Keratinocyte (primary cell): ENCODE measurements around the gene CFAP100. TPM values are rescaled to one million over a fixed set of nuclear protein-coding genes. Genes with fewer than 3 reads are reported as not detected.

Experiments used
- DNase-seq: peaks from one replicate; pipeline ENCODE4 v3.0.0-alpha.2; 2011; ENCODE audit warnings: low read depth, missing footprints, low spot score
- FAIRE-seq: peaks from 2 replicates; lab custom pipeline; 2011; peaks lifted over from hg19 to GRCh38; lab: Jason Lieb, UNC
- H2AFZ ChIP-seq: 2 replicates; pipeline ENCODE4 v1.6.0; 2012; ENCODE audit warnings: low read length, control low read depth, inconsistent platforms; ENCODE audit not compliant: control insufficient read depth
- H3K27ac ChIP-seq: 2 replicates; pipeline ENCODE4 v1.5.1; 2011; ENCODE audit warnings: low read length; ENCODE audit not compliant: control insufficient read depth, insufficient read depth
- H3K27me3 ChIP-seq: 3 replicates; pipeline ENCODE4 v1.6.0; 2011; ENCODE audit warnings: low read length; ENCODE audit not compliant: control insufficient read depth, insufficient read depth; ENCODE audit errors: extremely low read depth
- H3K36me3 ChIP-seq, 2 experiments: 2 replicates in 1 of 2; 3 replicates in 1 of 2; pipeline ENCODE4 v1.5.1; 2011; ENCODE audit warnings: low read length in 2 of 2, mild to moderate bottlenecking in 1 of 2; ENCODE audit not compliant: control insufficient read depth in 2 of 2, insufficient read depth in 2 of 2; ENCODE audit errors: extremely low read depth in 1 of 2
- H3K4me1 ChIP-seq: 3 replicates; pipeline ENCODE4 v1.5.1; 2011; ENCODE audit warnings: low read length; ENCODE audit not compliant: control insufficient read depth, insufficient read depth; ENCODE audit errors: extremely low read depth
- H3K4me2 ChIP-seq: 3 replicates; pipeline ENCODE4 v1.6.0; 2011; ENCODE audit warnings: low read depth, low read length; ENCODE audit not compliant: control insufficient read depth, insufficient read depth; ENCODE audit errors: extremely low read depth
- H3K4me3 ChIP-seq, 3 experiments: fragments of 200-600 bp in 1 of 3; sonication (generic) in 1 of 3; 2 replicates in 2 of 3; 3 replicates in 1 of 3; pipeline ENCODE4 v1.5.1; 2011 to 2016; ENCODE audit warnings: low read length in 3 of 3, mild to moderate bottlenecking in 3 of 3, control low read depth in 2 of 3, inconsistent platforms in 1 of 3, low read depth in 1 of 3, mixed read lengths in 1 of 3, mixed run types in 1 of 3, moderate library complexity in 1 of 3; ENCODE audit not compliant: control insufficient read depth in 2 of 3, insufficient read depth in 2 of 3; ENCODE audit errors: extremely low read depth in 1 of 3
- H3K79me2 ChIP-seq: 2 replicates; pipeline ENCODE4 v1.6.0; 2012; ENCODE audit warnings: low read length; ENCODE audit not compliant: control insufficient read depth, insufficient read depth
- H3K9ac ChIP-seq: 3 replicates; pipeline ENCODE4 v1.6.0; 2011; ENCODE audit warnings: low read length; ENCODE audit not compliant: control insufficient read depth, insufficient read depth; ENCODE audit errors: extremely low read depth
- H3K9me1 ChIP-seq: 3 replicates; pipeline ENCODE4 v1.6.0; 2011; ENCODE audit warnings: low read length; ENCODE audit not compliant: control insufficient read depth, insufficient read depth; ENCODE audit errors: extremely low read depth
- H3K9me3 ChIP-seq: 2 replicates; pipeline ENCODE4 v1.5.1; 2012; ENCODE audit warnings: low read depth, low read length; ENCODE audit not compliant: control insufficient read depth
- H4K20me1 ChIP-seq: 3 replicates; pipeline ENCODE4 v1.6.0; 2011; ENCODE audit warnings: low read length; ENCODE audit not compliant: control insufficient read depth, insufficient read depth; ENCODE audit errors: extremely low read depth
- EZH2 ChIP-seq: IDR thresholded peaks from one replicate; pipeline ENCODE4 v1.6.1; 2012; ENCODE audit warnings: inconsistent platforms, mild to moderate bottlenecking, low read length, moderate library complexity
- dilution Hi-C: fragments of 300-500 bp; cut with MboI; formaldehyde crosslinking; loops from one replicate; pipeline ENCODE4 v1.7.0; 2020; ENCODE audit warnings: low sequenced_read_pairs; ENCODE audit not compliant: extremely low pct_ligation_motif_present
- polyA plus RNA-seq, 5 experiments: library from polyadenylated mRNA; depleted of rRNA in 3 of 5; stranded (reverse) in 3 of 5; stranded (forward) in 1 of 5; unstranded in 1 of 5; fragments of >200 nt; gene quantifications; 1 replicate in 1 of 5; 2 replicates in 3 of 5; 3 replicates in 1 of 5; pipeline versions ENCODE4 v1.2.1 to v1.2.3, GENCODE V29; 2011 to 2012; ENCODE audit warnings: missing spikeins in 2 of 5, low read depth in 1 of 5, low replicate concordance in 1 of 5
- TF ChIP-seq, protein P1 (sequence below), 3 experiments: IDR thresholded peaks in 1 of 3; conservative IDR thresholded peaks in 1 of 3; optimal IDR thresholded peaks in 1 of 3; 2 replicates in 2 of 3; 3 replicates in 1 of 3; pipeline versions ENCODE3 to v1.5.1; 2011; ENCODE audit warnings: low read length in 3 of 3, mild to moderate bottlenecking in 3 of 3, moderate library complexity in 2 of 3, control low read depth in 1 of 3, inconsistent platforms in 1 of 3; ENCODE audit not compliant: insufficient read depth in 2 of 3; ENCODE audit errors: extremely low read depth in 1 of 3

CFAP100 gene
- polyA plus RNA-seq, 1 donor (not counting 4 experiments of a cell fraction or from before 2014, with no cell fraction given), result not detected

DNA sequence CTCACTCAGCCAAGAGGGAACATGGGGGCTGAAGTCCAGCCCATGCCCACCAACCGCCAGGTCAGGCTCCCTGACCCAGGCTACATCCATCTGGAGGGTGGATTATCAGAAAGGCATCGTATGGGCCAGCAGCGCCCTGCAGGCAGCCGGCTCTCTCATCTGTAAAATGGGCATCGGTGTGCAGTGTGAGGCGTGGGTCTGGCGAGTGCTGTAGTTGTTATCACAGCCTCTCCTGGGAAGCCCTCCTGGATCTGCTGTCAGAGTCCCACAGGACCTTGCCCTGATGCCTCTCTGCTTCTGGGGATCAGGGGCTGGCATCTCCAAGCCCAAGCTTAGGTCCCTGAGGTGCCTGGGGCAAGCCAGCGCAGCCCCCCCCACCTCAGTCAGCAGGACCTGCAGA lies 27.4 kb downstream of the CFAP100 start:
- Histone ChIP-seq H3K9ac (no peak overlapping the region), H3K4me1 (no peaks in the 10 kb centered on the region), H3K36me3 (no peaks in the 10 kb centered on the region), H3K9me1 (no peaks in the 10 kb centered on the region), H3K9me3 (peaks cover 3% of the 10 kb centered on the region), H3K27me3 (peaks cover 13% of the 10 kb centered on the region), H3K4me3 (no peak overlapping the region), H3K4me2 (no peak overlapping the region), H3K79me2 (no peaks in the 10 kb centered on the region), H4K20me1 (no peaks in the 10 kb centered on the region), H3K27ac (no peak overlapping the region), H2AFZ (no peak overlapping the region)
- no peak for DNase-seq
- no peak for TF ChIP-seq EZH2
- TF ChIP-seq, protein P1, sequence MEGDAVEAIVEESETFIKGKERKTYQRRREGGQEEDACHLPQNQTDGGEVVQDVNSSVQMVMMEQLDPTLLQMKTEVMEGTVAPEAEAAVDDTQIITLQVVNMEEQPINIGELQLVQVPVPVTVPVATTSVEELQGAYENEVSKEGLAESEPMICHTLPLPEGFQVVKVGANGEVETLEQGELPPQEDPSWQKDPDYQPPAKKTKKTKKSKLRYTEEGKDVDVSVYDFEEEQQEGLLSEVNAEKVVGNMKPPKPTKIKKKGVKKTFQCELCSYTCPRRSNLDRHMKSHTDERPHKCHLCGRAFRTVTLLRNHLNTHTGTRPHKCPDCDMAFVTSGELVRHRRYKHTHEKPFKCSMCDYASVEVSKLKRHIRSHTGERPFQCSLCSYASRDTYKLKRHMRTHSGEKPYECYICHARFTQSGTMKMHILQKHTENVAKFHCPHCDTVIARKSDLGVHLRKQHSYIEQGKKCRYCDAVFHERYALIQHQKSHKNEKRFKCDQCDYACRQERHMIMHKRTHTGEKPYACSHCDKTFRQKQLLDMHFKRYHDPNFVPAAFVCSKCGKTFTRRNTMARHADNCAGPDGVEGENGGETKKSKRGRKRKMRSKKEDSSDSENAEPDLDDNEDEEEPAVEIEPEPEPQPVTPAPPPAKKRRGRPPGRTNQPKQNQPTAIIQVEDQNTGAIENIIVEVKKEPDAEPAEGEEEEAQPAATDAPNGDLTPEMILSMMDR (optimal IDR thresholded peaks at IDR 0.05 in 1 of 3, IDR thresholded peaks at IDR 0.05 in 1 of 3, conservative IDR thresholded peaks at IDR 0.05 in 1 of 3; ENCODE audit: extremely low read depth in 1 of 3, insufficient read depth in 2 of 3, low read length in 3 of 3), result no peak
- dilution Hi-C loops, result no loop called here
- no peak for FAIRE-seq

DNA sequence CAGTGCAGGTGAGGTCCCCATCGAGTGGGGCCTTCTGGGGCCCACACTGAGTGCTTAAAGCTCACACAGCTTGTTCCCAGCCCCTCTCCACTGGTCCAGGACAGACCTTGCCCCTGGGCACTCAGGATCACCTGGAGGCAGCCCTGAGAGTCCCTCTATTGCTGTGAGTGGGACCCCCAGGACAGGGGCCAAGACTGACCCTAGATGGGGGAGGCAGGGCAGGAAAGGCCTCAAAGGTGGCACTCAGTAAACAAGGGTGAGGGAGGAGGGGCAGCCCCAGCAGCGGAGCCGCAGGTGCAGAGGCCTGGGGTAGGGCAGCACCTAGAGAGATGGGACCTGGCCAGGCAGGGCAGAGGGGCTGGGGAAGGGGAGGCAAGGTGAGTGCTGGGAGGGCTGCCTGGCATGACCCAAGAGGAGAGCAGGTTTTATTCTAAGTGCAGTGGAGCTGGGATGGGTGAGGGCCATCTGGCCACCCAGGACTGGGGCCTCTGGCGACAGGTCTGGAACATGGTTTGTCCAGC lies 27.9 kb downstream of the CFAP100 start:
- H3K9ac ChIP-seq, result no peak overlapping the region
- no peaks in the 10 kb centered on the region for H3K36me3 ChIP-seq
- dilution Hi-C loops, result no loop called here
- no peaks in the 10 kb centered on the region for H4K20me1 ChIP-seq
- no peak overlapping the region for H3K27ac ChIP-seq
- H3K9me3 ChIP-seq, result peaks cover 3% of the 10 kb centered on the region
- no peak overlapping the region for H2AFZ ChIP-seq
- H3K9me1 ChIP-seq, result no peaks in the 10 kb centered on the region
- no peaks in the 10 kb centered on the region for H3K4me1 ChIP-seq
- H3K79me2 ChIP-seq, result no peaks in the 10 kb centered on the region
- H3K4me3 ChIP-seq, result no peak overlapping the region
- TF ChIP-seq, protein P1 (optimal IDR thresholded peaks at IDR 0.05 in 1 of 3, IDR thresholded peaks at IDR 0.05 in 1 of 3, conservative IDR thresholded peaks at IDR 0.05 in 1 of 3; ENCODE audit: extremely low read depth in 1 of 3, insufficient read depth in 2 of 3, low read length in 3 of 3), result no peak
- TF ChIP-seq EZH2, result no peak
- no peak for DNase-seq
- peaks cover 8% of the 10 kb centered on the region for H3K27me3 ChIP-seq
- FAIRE-seq, result no peak
- H3K4me2 ChIP-seq, result no peak overlapping the region
